Stimulated activated CD8-positive, alpha-beta memory T cell treated with anti-CD3 and anti-CD28 coated beads, Interleukin-2, amount 100 ng/mL, for 48 hours (primary cell): ENCODE results near the gene SNAP29.
A peak's percentile ranks its signal among the peaks of the same experiment; 100 is the strongest.
"Not testable (repeated sequence)": the region's sequence is repeated elsewhere in the genome, so short reads cannot be mapped to it uniquely, and the experiment has no call there.

Source experiments
- DNase-seq, 2 donors: peaks; one replicate each; pipeline ENCODE4 v3.0.0-alpha.2; 2020; ENCODE audit warnings: low read depth in 2 of 2

SNAP29 gene

DNA sequence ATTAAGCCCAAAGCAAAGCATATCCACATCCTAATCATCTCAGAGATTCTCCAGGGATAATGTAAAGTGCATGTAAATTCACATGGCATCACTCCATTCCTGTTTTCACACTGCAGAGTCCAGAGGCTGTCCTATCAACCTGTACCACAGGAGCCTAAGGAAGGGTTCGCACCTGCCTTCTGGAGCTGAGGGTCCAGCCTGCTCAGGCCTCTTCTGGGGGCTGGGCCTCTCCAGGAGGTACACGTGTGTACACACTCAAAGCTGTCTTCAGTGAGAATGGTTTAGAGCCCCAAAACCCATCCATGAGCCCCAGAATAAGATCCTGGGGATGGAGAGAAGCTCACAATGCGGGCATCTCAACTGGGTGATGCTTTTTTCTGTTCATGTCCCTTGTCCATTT lies 24.1 kb upstream of the SNAP29 start:
- DNase-seq = no peak

DNA sequence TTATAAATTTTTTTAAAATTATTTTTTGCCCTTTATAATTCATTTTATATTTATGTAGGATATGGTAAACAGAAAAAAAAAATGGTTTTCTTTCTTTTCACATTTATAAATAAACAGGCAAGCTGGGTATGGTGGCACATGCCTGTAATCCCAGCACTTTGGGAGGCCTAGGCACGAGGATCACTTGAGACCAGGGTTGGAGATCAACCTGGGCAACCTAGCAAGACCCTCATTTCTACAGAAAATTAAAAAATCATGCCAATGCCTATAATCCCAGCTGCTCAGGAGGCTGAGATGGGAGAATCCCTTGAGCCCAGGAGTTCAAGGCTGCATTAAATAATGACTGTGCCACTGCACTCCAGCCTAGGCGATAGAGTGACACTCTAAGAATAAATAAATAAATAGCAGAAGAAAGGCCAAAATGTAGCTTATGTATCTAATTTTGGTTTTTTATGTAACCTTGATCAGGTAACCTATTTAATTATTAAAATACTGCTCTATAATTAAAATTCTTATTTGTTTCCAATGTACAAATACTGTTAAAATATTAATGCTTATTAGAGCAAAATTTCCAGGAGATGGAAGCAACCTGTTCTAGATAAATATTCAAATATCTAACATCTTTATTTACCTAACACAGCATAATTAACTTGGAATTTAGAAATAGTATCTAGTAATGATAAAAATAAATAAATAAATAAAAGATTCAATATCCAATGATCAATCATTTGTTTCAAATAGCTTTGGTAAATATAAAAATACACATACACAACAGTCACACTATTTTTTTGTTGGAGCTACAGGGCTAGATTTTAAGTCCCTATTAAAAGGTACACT lies 21.6 kb upstream of the SNAP29 start:
- DNase-seq = no peak

DNA sequence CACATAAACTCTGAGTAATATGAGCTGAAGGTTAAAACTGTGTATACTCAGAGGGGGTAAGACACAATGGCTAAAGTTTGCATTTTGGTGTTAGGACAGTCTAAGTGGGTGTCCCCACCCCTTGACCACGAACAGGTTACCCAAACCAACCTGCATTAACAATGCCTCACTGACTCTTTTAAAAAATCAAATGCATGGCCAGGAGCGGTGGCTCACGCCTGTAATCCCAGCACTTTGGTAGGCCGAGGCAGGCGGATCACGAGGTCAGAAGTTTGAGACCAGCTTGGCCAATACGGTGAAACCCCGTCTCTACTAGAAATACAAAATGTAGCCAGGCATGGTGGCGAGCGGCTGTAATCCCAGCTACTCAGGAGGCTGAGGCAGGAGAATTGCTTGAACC lies 19.5 kb upstream of the SNAP29 start:
- not testable (repeated sequence) for DNase-seq

DNA sequence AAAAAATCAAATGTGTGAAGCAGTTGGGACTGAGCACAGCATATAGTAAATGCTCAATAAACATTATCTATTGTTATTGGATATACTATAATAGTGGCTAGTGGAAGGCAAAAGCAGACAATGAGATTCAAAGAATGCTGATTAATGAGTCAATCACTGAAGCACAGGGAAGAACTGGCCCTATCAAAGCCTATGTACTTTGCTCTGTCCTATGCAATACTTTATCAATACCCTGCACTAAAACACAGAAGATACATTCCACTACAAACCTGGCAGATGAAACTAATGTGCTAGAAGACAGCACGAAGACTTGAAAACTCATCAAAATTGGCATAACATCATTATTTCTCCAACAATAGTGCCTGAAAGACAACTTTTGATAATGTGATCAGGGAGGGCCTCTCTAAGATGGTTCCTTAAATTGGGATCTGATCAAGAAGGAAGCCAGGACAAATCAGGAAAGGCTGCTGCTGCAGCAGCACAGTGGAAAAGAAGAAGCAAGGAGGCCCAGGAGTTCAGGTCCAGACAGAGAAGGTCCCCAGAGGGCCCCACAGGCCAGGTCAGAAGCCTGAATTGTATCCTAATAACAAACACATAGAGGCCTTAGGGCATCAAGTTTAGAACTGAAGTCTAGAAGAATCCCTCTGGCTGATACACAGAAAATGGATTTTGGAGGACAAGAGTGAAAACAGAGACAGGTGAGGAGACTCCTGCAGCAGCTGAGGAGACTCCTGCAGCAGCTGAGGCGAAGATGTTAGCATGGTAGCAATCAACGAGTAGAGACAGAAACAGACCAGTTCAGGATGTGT lies 18.8 kb upstream of the SNAP29 start:
- no peak for DNase-seq

DNA sequence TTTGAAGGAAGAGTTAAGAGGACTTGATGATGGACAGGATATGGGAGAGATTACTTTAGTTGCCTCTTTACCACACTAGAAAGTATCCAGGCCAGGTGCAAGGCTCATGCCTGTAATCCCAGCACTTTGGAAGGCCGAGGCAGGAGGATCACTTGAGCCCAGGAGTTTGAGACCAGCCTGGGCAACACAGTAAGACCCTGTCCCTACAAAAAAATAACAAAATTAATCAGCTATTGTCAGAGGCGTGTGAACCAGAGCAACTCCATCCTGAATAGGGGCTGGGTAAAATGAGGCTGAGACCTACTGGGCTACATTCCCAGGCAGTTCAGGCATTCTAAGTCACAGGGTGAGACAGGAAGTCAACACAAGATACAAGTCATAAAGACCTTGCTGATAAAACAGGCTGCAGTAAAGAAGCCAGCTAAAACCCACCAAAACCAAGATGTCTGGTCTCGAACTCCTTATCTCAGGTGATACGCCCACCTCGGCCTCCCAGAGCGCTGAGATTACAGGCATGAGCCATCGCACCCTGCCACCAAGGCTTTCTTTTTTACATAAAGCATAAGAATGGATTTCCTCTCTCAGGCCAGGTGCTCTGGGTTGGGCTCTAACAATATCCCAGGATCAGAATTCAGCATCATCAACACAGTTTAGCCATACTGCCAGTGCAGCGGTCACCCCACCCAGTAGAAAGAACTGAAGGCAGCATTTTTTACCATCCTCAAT lies 18.0 kb upstream of the SNAP29 start:
- DNase-seq = peak in 1 of 2 donors; percentile 18

DNA sequence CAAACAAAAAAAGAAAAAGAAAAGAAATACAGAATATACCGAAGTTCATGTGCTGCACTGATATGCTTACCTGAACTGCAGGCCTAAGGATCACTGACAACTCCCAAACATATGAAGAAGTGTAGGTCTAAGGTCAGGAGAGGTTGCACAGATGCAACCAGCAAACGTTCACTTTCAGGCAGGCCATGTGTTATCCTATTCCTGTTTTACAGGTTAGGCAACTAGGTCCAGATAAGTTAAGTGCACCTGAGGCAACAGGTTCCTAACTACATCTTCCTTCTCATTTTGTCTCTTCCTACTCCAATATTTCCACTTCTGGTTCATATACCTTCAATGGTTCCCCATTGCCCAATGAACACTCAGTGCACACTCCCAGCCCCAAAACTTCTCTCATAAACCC lies 15.3 kb upstream of the SNAP29 start:
- DNase-seq = no peak

DNA sequence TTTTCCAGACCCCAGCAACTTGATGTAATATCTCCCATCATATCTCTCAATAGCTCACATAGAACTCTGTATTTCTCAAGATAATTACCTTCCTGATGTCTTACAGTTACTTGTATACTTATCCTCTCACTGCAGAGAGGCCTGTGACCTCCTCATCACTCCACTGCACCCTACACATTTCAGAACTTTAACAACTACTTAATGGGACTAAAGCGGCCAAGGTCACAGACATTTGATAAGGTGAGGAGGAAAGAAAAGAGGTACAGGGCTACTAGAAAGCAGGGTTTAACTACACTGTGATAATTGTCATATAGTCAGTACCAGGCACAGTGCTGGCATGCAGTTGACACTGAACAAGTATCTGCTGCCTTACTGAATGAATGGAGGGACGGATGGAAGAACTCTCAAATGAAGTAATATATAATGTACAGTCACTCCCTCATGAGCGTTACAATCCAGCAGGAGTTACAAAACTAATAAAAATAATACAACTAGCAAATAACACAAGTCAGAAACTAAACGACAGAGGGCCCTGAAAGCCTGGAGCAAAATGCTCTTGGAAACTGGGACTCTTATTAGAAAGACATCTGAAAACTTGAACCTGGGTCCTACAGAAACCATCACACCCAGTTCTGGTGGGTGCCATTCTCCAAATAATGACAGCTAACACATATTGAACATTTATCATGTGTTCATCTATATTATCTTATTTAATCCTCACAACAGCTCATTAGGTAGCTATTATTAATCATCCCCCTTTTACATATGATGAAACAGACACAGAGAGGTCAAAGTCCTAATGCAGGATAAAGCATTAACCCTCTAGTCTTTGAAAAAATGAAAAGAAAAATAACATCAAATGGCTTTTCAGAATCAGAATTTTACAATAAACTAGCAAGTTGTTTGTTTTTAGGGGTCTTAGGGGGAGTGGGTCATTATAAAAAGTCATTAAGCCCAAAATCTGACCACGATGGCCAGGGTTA lies 14.5 kb upstream of the SNAP29 start:
- DNase-seq = no peak

DNA sequence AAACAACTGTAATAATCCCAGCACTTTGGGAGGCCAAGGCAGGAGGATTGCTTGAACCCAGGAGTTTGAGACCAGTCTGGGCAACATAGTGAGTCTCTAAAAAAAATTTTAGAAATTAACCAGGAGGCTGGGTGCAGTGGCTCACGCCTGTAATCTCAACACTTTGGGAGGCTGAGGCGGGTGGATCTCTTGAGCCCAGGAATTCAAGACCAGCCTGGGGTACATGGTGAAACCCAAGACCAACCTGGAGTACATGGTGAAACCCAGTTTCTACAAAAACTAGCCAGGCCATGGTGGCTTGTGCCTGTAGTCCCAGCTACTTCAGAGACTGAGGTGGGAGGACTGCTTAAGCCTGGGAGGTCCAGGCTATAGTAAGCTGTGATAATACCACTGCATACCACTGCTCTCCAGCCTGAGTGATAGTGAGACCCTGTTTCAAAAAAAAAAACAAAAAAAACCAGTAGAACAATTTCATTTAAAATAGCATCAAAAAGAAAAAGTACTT lies 11.4 kb upstream of the SNAP29 start:
- DNase-seq = no peak

DNA sequence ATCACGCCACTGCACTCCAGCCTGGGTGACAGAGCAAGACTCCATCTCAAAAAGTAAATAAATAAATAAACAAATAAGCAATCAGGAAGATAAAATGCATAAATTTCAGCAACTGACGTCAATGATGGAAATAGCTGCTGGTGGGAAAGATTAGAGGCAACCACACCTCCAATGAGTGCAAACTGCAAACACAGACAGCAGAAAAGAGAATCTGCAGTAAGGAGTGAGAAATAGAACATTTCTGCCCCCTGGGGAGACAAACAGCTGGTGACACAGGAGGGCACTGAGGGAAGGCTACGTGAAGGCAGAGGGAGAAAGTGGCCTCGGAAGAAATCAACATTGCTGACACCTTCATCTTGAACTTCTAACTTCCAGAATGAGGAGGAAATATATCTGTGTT lies 6.7 kb upstream of the SNAP29 start:
- no peak for DNase-seq

DNA sequence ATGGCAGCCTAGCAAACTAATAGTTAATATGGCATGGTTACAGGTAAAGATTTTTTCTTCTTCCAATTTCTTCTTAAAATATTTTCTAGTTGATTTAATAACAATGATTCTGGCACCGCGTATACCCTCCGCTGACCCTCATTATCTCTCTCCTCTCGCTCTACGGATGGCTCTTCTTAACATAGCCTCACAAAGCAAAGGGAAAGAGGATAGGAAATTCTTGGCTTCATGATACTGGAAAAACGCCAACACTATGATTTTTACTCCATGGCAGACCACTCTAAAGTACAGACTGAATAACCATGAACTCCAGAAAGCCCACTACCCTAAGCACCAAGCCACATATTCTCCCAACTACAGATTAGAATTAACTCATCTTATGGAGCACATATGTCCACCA lies 6.3 kb upstream of the SNAP29 start:
- DNase-seq = no peak

DNA sequence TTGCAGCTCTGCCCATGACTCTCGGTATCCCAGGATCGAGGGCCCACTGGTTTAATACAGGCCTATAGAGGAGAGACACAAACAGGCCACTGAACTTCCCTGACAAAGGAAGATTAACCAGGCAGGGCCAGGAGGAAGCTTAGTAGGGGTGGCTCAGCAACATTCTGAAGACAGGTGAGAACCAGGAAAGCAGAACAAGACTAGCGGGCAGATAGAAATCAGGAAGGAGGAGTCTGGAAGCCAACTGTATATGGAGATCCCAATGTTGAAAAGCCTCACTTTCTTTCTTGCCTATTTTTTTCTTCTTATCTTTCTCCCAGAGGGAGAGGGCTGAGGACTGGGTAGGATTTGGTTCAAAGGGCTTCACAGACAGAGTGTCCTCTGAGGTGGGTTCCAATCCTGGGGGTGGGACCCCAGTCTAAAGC lies 5.6 kb upstream of the SNAP29 start:
- DNase-seq = no peak

DNA sequence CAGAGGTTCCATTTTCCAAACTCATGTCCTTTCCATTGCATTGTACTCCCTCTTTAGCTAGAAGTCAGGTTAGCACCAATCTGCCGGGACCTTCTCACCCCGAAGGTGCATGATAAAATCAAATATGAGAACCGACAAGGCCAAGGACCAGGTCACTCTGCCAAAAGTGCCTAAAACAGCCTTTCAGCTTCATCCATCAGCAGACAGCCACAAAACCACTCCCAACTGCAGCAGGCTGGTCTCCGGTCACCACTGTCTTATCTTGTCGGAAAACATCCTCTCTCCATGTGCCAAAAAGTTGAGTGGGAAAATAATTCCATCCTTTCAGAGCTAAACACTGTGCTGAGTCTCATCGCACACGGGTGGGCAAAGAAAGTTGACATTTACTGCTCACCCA lies 1.6 kb upstream of the SNAP29 start:
- DNase-seq = no peak

DNA sequence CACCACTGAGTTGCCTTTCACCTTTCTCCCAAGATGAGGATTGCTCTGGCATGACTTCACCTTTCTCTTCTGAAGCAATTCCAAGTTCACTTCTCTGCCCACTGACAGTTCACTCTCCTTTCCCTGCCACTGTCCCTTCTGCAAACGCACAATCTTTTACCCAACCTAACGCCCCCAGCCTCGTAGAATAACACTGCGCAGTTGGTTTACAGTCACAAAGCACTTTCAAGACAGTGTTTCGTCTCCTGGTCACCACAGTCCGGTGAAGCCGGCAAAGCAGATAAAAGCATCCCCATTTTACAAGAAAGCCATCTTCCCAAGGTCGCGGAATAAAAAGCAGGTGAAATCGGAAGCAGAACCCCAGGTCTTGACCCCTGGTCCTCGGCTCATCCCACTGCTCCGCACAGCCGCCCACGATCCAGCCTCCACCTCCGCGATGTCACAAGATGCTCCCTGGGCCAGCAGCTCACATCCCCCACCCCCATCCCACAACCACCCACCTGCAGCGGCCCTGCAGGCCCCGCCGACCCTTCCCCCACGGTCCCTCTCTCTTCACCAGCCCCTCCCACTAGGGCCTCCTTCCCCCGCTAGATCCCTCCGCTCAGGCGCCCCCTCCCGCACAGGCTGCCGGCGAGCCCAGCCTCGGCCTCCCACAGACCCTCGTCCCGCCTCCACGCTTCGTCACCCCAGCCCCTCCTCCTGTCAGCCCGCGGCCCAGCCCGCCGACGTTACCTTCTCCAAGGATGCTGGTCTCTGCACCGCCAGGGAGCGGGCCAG lies 781 bp upstream of the SNAP29 start:
- peak; percentile 76 to 77 for DNase-seq

DNA sequence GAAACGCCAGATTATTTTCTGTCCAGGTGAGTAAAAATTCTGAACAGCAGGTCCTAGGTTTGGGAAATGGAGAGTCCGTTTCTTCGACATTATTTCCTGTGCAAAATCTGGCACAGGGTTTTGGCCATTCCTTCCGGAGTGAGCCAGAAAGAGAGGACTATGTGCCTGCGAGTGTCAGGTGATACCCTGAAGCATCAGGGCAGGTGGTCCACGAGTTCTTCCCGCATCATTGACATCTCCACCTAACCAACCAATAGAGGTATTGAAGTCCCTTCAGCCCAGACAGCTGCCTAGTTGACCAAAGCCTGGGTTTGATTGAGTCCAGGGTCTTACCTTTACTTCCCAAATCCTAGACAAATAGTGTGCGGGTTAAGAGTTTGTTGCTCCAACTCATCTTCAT lies 808 bp downstream of the SNAP29 start:
- DNase-seq = no peak

DNA sequence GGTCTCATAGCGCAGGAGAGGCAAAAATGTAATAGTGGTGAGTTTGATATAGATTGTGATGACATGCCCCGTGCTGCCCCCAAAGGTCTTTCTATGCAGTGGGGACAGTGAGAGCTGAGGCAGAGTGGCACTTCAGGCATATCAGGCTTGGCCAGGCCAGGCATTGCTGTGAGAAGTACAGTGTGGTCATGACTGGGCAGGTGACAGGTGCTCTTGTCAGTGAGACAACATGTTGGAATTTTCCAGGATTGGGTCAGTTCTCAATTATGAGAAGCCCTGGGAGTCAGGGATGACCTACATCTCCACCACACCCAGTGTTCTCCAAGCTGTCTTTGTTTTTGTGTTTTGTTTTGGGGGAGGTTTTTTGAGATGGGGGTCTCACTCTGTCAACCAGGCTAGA lies 3.7 kb downstream of the SNAP29 start:
- DNase-seq = no peak

DNA sequence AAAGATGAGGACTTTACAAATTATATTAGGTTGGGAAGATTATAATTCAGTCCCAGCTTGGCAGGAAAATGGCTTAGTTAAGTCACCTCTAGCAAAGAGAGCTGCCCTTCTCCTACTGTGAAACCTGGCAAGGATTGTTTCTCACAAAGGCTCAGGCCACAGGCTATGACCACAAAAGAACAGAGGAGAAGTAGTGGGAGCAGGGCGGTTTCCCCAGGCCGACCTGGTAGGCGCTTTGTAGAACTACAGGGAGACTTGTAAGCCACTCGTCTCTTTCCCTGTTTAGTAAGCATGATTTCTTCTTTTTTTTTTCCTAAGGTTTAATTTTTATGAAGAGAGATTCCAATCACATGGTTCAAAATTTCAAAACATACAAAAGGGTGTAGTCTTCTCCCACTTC lies 4.6 kb downstream of the SNAP29 start:
- DNase-seq = no peak

DNA sequence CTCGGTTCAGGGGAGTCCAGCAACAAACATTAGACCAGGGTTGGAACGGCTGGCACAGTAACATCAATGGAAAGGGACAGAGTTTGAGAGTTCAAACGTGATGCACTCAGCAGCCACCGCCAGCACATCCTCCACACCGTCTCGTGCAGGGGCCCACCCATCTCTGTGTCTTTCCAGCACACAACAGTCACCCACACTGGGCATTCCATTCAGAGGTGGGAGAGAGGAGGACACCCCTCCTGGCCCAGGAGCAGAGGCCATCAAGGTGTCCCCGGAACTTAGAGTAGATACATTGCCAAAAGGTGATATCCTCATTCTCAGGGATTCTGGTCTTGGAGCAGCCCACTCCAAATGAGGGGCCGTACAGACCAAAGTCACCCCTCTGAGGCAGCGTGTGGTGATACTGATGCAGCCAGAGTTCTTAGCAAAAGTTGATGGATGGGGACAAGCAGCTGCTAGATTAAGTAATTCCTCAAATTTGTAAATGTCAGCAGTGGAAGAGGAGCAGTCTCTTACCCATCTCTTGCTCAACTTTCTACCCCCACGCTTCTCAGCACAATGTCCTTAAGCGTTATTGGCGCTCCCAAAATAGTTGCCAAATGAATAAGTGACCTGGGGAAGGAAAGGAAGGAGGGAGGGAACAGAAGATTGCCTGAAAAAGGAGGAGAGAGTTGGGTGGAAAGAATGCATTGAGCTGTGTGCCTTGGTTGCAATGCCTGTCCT lies 5.5 kb downstream of the SNAP29 start:
- DNase-seq = no peak

DNA sequence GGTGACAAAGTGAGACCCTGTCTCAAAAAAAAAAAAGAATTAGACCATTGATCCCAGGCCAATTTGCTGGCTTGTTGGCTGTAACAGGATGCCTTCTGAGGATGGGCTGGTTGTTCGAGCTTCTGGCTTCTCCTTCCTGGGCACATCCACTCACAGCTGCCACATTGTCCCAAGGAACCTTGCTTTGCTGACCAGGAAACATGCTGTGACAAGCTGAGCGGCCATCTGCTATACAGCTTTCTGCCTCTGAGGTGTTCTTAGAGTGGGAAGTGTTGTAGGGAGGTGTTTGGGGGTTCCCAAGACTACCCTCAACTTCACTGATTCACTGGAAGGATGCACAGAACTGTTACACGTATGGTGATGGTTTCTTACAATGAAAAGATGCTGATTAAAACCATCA lies 6.5 kb downstream of the SNAP29 start:
- DNase-seq = no peak

DNA sequence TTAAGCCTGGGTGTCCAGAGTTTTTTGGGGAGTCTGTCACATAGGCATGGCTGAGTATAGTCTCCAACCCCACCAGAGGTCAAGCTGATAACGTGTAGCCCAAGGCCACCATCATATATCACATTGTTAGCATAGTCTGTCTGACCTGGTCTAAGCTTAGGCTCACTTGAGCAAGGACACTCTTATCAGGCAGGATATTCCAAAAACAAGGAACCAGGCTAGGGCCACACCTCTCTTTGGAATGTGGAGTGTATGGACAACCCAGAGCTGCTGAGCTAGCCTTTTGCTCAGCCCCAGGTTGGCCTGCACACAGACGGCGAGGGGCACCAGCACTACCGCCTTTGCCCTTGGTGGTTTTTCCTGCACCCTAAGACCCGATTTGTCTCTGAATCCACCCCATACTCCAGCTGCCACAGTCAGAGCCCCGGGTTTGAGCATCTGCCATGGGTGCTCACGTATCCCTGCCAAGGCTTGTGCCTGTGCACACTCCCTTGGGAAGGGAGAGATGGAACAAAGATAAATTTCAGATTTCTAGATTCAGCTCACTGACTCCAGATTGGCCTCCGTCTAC lies 7.2 kb downstream of the SNAP29 start:
- no peak for DNase-seq
